Neural cell (in vitro differentiated cells): ENCODE results near the gene NF1.

Experiments used
- CTCF ChIP-seq: fragments of 450-650 bp; IDR thresholded peaks from 2 replicates; pipeline ENCODE4 v1.5.1; 2014; ENCODE audit warnings: antibody characterized with exemption, mild to moderate bottlenecking, moderate library complexity; ENCODE audit not compliant: poor library complexity, severe bottlenecking
- EP300 ChIP-seq: fragments of 450-650 bp; conservative IDR thresholded peaks from 2 replicates; pipeline ENCODE4 v1.6.1; 2014; ENCODE audit warnings: antibody characterized with exemption, mild to moderate bottlenecking, moderate library complexity; ENCODE audit not compliant: poor library complexity, severe bottlenecking
- EZH2 ChIP-seq: fragments of 200-600, 300-800 bp; shearing (Covaris generic), sonication (generic); IDR thresholded peaks from 2 replicates; pipeline ENCODE4 v1.6.1; 2014; ENCODE audit warnings: antibody characterized with exemption, low read length, borderline replicate concordance, mild to moderate bottlenecking; ENCODE audit not compliant: insufficient read depth, poor library complexity, severe bottlenecking
- POLR2AphosphoS5 ChIP-seq: IDR thresholded peaks from 2 replicates; pipeline ENCODE4 v1.6.1; 2012
- REST ChIP-seq: IDR thresholded peaks from 2 replicates; pipeline ENCODE4 v1.6.1; 2012; ENCODE audit warnings: borderline replicate concordance
- TAF1 ChIP-seq: IDR thresholded peaks from 2 replicates; pipeline ENCODE4 v1.6.1; 2012; ENCODE audit warnings: low read depth

GRCh38 chr17:31175237-31175636 is 80.5 kb downstream of the NF1 start:
- TF ChIP-seq CTCF, result no peak
- TF ChIP-seq EZH2, result no peak
- no peak for TF ChIP-seq POLR2AphosphoS5
- TF ChIP-seq TAF1, result no peak
- TF ChIP-seq REST, result no peak
- TF ChIP-seq EP300, result no peak
